HG03439 (cell line): Measurements from ENCODE around the gene SLC11A1.

Experiments used
- ATAC-seq: cut with Tn5 transposase; IDR thresholded peaks from one replicate; pipeline ENCODE4 v1.9.1; 2021; ENCODE audit warnings: mild to moderate bottlenecking, moderate library complexity; ENCODE audit not compliant: unreplicated experiment

Gene SLC11A1

GRCh38 chr2:218431878-218432277, 49.8 kb downstream of the SLC11A1 start:
- no peak for ATAC-seq

- ATAC-seq: no peak
Observed at GRCh38 chr2:218432676-218433365, 50.7 kb downstream of the SLC11A1 start.

- ATAC-seq: no peak
Observed at GRCh38 chr2:218434456-218434855, 52.4 kb downstream of the SLC11A1 start.

DNA sequence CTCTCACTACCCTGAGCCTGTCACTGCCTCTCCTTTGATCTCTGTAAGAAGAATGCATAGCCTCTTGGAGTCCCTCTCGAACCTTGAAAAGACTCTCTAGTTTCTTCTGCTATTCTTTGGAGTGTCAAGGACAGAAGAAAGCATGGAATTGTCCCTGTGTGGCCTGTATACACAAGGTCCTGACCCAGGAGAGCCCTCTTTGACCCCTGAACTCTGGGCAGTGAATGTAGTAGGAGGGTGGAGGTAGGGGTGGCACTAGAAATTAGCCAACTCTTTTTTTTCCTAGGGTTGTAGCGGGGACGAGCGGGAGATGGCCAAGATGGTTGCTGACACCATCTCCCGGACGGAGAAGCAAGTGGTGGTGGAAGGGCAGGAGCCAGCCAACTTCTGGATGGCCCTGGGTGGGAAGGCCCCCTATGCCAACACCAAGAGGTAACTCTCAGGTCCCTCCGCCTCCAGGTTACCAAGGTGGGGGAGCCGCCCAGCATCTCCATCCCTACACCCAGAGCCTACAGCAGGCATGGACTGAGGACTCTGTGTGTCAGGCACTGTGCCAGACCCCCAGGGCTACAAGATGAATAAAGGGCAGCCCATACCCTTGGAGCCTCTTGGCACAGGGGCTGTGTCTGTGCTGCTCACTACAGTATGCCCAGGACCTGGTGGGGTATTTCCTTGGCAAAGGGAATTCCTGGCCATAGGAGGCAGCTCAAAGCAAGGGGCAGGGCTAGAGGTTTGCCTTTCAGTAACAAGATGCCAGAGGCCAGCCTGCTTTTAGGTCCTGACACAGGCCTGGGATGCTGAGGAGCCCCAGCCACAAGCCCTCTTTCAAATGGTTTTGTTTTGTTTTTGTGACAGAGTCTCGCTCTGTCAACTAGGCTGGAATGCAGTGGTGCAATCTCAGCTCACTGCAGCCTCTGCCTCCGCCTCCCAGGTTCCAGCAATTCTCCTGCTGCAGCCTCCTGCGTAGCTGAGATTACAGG, 53.2 kb downstream of the SLC11A1 start:
- ATAC-seq: no peak

DNA sequence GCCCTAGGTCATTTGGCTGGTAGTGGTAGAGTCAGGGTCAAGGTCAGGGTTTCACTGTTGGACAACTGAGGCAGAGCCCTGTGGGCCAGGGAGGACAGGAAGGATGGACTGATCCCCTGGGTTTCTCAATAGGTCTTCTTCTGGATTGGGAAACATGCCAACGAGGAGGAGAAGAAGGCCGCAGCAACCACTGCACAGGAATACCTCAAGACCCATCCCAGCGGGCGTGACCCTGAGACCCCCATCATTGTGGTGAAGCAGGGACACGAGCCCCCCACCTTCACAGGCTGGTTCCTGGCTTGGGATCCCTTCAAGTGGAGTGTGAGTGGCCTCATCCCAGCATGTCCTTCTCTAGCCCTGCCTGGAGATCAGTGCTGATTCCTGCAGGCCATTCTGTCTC, 54.9 kb downstream of the SLC11A1 start:
- ATAC-seq: no peak

DNA sequence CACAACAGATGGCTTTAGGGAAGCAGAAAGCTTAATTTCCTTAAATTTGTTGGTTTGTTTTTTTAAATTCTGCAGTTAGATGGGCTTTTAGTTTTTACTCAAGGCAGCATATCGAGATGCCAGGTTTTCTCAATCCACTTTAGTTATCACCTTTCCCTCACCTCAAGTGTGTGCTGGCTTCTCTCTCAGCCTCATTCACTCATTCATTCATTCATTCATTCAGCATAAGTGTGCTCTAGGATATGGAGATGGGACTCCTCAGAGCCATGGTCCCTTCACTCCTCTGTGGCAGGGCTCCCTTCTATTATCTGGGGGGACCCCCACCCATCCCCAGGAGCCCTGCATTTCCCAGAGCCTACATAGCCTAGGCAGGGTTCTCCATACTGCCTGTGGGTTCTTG, 55.9 kb downstream of the SLC11A1 start:
- no peak for ATAC-seq

DNA sequence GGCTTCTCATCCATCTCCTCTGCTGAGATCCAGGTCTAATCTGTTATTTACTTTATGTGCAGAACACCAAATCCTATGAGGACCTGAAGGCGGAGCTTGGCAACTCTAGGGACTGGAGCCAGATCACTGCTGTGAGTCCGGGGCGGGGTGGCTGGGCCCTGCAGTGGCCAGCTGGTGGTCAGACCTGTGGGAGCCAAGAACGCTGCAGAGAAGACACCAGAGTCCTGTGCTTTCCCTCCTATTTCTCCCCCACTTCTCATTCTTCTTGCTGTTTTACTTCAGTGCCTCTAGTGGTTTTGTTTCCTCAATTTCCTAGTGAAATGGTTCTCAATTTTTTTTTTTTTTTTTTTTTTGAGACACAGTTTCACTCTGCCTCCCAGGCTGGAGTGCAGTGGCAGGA, 56.5 kb downstream of the SLC11A1 start:
- no peak for ATAC-seq

DNA sequence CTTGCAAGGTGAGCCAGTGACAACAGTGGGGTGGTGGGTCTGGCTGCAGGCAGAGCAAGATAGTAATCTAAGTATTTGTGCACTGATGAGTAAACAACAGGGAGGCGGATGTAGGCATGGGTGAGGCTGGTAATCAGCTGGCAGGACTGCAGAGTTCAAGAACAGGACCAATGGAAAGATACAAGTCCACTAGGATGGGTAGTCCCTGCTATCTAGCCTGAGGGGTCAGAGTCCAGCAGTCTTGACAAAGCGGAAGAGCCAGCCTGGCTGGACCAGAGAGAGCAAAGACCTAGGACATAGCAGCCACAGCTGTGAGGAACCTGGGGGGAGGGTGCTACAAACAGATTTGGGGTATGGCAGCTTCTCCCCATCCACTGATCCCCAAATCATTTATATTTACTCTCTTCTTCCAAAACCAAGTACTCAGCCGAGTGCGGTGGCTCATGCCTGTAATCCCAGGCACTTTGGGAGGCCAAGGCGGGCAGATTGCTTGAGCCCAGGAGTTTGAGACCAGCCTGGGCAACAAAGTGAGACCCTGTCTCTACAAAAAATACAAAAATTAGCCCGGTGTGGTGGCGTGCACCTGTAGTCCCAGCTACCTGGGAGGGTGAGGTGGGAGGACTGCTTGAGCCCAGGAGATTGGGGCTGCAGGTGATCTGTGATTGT, 62.8 kb downstream of the SLC11A1 start:
- no peak for ATAC-seq

DNA sequence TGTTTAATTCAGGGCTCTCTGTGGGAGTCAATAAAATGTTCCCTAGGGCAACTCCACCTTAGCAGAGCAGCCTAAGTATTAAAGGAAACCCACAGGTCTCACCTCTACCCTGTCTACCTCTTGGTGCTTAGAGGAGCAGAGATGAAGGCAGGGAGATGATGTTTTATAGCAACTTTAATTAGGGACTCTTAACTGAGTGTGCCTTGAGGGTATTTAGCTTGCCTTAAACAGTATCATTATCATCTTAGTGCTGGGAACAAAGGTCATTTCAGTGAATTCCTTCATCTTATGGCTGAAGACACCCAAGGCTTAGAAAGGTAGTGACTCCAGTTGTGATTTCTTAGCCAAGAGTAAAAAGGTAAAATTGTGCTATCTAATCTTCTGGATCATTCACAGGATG, 63.5 kb downstream of the SLC11A1 start:
- ATAC-seq: no peak
